Renal cortex interstitium (tissue), 11 donors: ENCODE measurements around the gene YIF1B. TPM values are rescaled to one million over a fixed set of nuclear protein-coding genes. Genes with fewer than 3 reads are reported as not detected.

Experiments
- DNase-seq, 11 donors: peaks; one replicate each; pipeline ENCODE4 v3.0.0-alpha.2; 2013; ENCODE audit warnings: low read depth in 9 of 11, low spot score in 4 of 11; ENCODE audit errors: extremely low read depth in 1 of 11
- polyA plus RNA-seq, 3 donors: library from polyadenylated mRNA; unstranded; fragments of 120-200 nt; gene quantifications; one replicate each; pipeline ENCODE4 v1.2.1, GENCODE V29; 2013; ENCODE audit not compliant: insufficient read length in 3 of 3

YIF1B gene
- polyA plus RNA-seq, 3 donors = 23.0 to 39.5 (median 33.8) TPM

DNA sequence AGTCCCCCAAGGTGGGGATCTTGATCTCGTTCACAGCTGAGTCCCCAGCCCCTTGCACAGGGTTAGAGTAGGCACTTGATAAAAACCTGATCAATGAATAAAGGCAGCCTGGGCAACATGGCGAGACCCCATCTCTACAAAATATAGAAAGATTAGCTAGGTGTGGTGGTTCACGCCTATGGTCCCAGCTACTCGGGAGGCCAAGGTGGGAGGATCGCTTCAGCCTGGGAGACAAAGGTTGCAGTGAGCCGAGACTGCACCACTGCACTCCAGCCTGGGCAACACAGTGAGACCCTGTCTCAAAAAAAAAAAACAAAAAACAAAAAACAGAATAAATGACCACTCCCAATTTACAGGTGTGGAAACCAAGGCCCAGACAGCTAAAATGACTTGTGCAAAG is 4.8 kb downstream of the YIF1B start:
- DNase-seq = no peak

DNA sequence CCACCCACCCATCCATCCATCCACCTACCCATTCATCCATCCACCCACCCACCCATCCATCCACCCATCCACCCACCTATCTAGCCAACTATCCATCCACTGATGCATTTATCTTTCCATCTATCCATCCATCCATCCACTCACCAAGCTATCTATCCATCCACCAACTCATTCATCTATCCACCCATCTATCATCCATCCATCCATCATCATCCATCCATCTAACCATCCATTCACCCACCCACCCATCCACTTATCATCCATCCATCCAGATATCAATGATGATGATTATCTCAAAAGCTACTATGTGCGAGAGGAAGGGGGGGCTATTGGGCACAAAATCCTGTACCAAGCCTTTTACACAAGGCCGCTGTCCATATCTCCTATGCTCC is 5.5 kb downstream of the YIF1B start:
- no peak for DNase-seq

DNA sequence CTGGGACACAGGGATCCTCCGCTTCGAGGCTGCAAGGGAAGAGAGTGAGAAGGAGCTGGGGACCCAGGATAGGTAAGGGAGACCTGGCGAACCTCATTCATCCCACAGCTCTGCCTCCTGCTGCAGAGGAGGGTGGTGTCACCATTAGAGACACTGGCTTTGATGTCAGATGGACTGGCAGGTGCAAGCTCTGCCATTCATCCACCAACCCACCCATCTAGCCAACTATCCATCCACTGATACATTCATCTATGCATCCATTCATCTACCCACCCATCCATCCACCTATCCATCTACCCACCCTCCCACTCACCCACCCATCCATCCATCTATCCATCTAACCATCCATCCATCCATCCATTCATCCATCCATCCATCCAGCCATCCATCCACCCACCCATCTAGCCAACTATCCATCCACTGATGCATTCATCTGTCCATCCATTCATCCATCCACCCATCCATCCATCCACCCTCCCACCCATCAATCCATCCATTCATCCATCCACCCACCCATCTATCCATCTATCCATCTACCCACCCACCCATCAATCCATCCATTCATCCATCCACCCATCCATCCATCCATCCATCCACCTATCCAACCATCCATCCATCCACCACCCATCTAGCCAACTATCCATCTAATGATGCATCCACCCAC is 6.0 kb downstream of the YIF1B start:
- DNase-seq = no peak

DNA sequence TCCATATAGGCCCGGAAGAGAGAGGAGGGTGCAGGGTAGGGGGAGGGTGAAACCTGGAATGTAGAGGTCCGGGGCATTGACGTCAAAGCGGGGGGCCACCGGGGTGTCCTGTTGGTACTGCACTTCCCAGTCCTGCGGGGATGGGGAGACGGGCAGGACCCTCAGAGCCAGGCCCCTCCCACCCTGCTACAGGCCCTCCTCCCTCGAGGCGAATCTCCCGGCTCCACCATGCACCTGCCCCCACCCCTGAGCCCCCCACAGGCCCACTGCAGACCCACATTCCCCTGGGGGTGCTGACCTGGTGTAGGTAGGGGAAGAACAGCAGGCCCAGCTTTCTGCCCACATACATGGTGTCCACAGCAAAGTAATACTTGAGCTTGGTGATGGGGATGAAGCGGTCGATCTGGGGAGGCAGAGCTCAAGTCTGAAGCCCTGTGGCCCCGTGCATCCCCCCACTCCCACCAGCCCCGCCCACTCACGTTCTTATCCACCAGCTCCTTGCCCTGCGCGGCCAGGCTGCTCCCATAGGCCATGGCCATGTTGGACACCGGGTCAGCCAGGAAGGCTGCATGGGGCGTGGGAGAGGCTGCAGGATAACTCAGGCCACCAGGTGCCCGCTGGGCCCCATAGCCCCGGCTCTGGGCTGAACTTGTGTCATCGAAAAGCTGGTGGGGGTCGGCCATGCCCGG is 6.7 kb downstream of the YIF1B start:
- DNase-seq = no peak

DNA sequence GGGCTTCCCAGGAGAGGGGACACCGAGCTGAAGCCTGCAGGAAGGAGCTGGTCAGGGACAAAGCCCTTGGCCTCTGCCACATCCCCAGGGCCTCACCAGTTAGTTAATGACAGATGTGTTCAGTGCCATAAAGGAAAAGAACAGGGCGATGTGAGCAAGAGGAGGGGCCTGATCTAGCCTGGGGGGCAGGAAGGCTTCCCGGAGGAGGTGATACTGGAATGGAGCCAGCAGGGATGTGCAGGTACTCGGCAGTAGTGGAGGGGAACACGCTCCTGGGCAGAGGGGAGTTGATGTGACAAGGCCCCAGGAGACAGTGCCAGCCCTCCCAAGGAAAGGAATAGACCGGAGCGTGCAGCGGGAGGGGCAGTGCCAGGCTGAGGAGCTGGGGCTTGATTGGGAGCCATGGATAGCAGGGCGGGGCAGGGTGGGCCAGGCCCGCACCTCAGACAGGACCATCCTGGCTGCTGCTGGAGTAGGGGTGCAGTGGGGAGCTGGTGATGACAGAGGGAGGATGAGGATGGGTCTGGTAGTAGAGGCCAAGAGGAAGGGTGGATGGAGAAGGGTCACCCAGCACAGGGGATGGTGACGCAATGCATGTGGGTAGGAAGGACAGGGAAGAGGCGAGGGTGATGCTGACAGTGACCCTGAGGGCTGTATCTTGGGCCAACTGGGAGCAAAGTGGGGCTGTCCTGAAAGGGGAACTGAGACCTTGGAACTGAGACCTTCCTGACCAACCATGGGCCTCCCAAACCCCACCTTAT is 7.6 kb downstream of the YIF1B start:
- DNase-seq = no peak

DNA sequence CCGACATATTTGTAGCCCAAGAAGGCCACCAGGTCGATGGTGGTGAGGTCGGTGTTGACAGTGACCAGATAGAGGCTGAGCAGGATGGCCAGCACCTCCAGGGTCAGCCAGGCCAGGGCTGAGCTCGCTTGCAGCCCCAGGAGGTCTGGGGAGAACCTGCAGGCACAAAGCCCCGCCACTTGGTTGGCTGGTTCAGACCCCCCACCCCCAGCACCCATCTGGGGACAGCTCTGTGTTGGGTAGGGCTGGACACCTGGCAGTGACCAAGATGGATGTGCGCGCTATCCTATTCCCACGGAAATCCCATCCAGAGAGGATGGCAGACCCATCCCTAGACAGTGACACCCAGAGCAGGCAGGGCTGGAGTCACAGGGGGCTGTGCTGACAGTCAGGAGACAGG is 8.2 kb downstream of the YIF1B start:
- DNase-seq = no peak

DNA sequence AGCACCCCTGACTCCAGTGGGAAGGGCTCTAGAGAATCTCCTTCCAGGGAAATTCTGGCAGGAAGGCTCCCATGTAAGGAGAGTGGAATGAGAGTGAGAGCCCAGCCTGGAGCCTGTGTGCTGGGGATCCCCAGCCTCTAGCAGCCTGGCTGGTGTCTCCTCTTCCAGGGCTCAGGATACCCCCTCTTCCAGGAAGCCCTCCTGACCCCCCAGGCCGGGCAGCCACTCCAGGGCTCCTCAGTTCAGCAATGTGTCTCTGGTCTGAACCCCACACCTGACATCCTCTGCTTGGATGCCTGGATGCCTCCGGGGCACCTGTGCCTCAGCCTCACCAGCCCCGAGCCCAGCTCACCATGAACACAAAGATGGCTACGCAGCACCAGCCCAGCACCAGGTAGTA is 8.7 kb downstream of the YIF1B start:
- no peak for DNase-seq

DNA sequence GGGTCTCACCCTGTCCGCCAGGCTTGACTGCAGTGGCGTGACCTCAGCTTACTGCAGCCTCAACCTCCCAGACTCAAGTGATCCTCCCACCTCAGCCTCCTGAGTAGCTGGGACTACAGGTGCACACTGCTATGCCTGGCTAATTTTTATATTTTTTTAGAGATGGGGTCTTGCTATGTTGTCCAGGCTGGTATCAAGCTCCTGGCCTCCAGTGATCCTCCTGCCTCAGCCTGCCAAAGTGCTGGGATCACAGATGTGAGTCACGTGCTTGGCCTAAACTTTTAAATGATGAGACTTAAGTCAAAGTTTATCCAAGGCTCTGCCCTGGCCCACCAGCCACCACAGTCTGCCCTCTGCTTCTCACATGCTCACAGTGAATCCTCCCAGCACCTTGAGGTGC is 9.5 kb downstream of the YIF1B start:
- no peak for DNase-seq

DNA sequence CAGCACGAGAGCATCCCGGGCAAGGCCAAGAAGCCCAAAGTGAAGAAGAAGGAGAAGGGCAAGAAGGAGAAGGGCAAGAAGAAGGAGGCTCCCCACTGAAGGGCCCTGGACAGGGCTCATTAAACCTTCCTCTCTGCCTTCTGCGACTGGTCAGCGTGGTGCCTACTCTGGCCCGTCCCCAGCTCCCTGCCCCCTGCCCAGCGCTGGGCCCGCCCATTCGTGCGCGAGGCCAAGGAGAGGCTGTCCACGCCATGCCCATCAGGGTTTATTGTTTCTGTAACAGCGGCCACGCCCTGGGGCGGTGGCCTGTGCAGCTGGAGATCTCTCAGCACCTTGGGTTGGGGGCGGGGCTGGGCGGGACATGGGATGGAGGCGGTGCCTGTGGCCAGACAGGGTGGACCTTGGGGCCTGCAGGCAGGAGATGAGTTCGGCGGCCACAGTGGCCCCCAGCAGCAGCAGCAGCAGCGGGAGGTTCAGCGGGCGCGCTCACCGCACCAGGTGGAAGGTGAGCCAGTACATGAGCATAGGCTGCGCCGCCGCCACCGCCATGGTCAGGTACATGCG is 10.8 kb downstream of the YIF1B start:
- DNase-seq = peak in 6 of 11 donors; percentile 60 to 87 (median 69)

DNA sequence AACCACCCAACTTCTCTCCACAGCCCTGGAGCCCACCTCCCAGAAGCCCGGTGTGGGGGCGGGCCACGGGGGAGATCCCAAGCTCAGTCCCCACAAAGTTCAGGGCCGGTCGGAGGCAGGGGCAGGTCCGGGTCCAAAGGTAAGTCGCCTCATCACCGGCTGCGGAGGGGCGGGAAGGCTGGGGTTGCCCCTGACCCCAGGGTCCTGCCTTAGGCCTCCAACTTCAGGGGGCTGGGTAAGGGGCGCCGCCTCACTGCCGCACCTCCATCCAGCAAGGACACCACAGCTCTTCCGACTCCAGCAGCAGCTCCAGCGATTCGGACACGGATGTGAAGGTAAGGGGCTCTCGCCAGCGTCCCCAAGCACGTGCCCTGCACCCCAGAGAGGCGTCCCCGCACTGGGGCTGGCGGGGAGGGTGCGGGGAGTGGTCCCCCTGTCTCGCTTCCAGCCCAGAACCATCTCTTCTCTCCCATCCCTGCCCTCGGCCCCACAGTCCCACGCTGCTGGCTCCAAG is 11.3 kb downstream of the YIF1B start:
- no peak for DNase-seq

DNA sequence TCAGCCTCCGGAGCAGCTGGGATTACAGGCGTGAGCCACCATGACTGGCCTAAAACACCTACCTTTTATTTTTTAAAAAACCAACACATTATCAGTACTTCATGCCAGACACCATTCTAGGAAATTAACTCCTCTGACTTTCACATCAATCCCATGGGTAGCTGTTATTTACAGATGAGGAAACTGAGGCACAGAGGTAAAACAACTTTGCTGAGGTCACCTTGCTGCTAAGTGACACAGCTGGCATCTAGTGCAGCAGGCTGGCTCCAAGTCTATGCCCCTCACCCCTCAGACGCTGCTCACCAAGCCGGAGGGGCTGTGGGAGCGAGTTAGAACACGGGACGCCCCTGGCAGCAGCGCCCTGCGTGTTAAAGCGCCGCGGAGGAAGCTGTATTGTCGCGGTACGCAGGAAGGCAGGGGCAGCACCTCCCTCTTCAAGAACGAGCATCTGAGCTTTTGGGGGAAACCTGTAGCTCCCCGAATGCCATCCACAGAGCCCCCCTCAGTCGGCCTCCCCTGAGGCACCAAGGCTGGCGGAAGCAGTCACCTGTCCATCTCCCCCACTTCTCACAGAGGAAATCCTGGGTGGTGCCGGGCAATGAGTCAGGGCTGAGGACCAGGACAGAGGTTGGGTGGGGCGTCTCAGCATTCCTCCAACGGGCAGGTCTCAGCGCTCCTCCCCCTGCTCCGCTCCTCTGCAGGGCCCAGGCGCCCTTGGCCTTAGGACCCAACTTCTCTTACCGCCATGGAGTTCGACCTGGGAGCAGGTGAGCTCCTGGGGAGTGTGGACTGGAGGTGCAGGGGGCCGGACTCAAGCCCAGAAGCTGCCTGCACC is 12.0 kb downstream of the YIF1B start, which contains the start of gene C19orf33:
C19orf33 (plus strand) TSS at position 735 of the 835 bp plus-strand sequence; CDS start at position 746, 11 bp downstream.
- DNase-seq = no peak

DNA sequence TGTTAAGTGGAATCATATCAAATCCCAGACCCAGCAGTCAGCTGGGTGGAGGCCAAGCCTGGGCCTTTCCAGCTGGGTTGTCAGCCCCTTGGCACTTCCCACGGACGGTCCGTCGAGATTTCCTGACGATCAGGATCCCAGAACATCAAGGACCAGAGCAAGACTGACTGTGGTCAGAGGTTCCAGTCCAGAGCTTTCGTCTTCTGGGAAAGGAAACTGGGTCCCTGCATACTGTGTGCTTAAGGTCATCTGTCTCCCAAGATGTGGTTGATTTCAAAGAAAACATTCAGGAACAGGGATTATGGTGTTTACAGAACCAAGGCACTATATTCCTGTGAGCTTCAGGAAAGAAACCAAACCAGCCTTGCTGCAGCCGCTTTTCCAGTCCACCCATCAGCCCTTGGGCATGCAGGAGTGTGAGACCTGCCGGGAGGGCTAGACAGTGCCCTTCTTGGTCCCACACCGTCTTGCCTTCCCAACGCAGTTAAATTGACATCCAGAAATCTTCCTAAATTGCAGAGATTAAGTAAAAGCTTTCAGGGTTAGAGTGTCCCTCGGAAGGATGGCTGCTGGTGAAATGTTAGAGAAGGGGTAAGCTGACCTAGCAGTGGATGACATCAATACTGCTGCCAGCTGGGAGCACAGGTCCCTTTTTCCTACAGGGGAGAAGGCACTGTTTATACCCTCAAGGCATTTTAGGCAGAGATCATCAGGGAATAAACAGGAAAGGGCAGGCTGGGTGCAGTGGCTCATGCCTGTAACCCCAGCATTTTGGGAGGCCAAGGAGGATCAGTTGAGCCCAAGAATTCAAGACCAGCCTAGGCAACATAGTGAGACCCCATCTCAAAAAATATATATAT is 16.7 kb downstream of the YIF1B start:
- DNase-seq = no peak

DNA sequence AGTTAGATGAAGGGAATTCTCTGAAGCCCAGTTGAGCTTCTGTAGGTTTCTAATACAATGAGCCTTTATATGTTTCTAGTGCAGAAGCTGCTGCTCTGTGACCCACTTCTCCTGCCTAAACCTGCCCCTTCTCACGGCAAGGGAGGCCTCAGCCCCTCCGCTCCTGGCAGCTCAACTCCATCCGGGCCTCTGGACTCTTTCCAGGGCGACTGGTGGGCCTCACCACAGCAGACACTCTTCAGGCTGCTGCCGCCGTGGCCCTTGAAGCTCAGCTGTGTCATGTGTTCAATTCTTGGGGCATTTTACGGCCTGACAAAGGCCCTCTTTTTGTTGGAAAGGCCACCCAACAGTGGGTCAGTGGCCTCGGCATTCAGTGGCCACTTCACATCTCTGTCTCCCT is 21.7 kb downstream of the YIF1B start:
- DNase-seq = no peak

DNA sequence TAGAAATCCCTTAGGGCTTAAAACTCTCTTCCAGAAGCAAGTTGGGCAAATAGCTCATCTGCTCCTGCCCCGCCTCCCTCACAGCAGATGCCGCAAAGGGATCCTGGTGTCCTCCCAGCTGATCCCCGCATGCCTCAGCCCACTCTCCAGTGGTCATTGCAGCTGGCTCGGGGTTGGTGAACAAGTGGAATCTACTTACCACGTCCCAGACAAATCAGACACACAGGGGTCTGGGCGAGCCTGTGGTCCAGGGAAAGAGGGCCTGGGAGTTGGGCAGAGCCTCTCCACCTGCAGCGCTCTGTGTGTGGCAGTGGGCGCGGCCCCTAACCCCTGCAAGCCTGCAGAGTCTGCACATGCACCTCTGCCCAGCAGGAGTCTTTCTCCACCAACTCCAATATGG is 22.5 kb downstream of the YIF1B start:
- DNase-seq = no peak

DNA sequence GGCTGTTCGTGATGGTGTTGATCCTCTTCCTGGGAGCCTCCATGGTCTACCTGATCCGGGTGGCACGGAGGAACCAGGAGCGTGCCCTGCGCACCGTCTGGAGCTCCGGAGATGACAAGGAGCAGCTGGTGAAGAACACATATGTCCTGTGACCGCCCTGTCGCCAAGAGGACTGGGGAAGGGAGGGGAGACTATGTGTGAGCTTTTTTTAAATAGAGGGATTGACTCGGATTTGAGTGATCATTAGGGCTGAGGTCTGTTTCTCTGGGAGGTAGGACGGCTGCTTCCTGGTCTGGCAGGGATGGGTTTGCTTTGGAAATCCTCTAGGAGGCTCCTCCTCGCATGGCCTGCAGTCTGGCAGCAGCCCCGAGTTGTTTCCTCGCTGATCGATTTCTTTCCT is 23.9 kb downstream of the YIF1B start:
- DNase-seq = no peak

DNA sequence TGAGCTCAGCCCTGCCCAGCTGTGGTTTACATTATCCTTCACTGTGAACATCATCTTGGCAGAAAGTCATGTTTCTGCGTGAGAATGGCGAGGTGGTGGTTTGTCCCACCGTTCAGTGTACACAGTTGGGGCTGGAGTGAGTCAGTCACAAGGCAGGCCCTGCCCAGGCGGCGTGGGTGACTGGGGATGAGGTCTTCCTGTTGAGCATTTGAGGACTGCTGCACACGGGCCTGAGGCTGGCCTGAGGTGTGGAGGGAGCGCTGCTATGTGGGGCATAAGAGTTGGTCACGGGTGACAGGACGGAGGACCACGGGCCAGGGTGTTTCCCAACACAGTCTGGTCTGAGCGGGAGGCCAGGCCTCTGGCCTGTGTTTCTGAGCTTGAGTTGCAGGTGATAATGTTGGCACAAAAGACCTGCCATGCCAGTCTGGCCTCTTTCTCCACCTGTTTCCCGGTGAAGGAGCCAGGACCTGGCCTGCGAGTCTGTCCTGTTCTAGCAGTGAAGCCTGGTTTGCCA is 25.1 kb downstream of the YIF1B start:
- DNase-seq = no peak

DNA sequence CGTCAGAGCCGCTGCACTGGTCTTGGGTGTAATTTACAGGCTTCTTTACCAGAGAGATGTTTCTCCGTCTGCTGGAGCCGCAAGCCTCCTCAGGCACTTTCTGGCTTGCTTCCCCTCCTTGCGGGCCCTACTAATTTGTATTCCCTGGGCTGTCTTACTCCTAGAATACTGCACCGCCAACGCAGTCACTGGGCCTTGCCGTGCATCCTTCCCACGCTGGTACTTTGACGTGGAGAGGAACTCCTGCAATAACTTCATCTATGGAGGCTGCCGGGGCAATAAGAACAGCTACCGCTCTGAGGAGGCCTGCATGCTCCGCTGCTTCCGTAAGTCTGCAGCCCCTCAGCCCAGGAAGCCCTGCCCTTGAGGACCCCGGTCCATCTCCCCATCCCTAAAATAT is 25.8 kb downstream of the YIF1B start:
- no peak for DNase-seq
